Endothelial cell of umbilical vein (primary cell): ENCODE measurements around the gene CFL2. TPM values are rescaled to one million over a fixed set of nuclear protein-coding genes. Genes with fewer than 3 reads are reported as not detected.

ENCODE experiments used
- BruUV-seq: library from RNA; stranded (reverse); fragments of 400-500 nt; replicated peaks from 2 replicates; lab custom pipeline; 2021; lab: Mats Ljungman, UMichigan
- CTCF ChIA-PET: fragments of 300-600, 350-600 bp; sonication (Branson Sonifier 250); formaldehyde crosslinking; loops from one replicate; lab custom pipeline; 2021; ENCODE audit warnings: antibody characterized with exemption, inconsistent platforms; lab: Charles Lee
- POLR2A ChIA-PET: fragments of 300-600, 350-600 bp; sonication (Branson Sonifier 250); formaldehyde crosslinking; loops from one replicate; lab custom pipeline; 2021; ENCODE audit warnings: antibody characterized with exemption, inconsistent platforms; lab: Charles Lee
- DNase-seq: peaks from one replicate; pipeline ENCODE4 v3.0.0-alpha.2; 2011; ENCODE audit warnings: low read depth, low spot score
- FAIRE-seq: peaks from 2 replicates; lab custom pipeline; 2011; peaks lifted over from hg19 to GRCh38; lab: Jason Lieb, UNC
- H2AFZ ChIP-seq: 2 replicates; pipeline ENCODE4 v1.6.0; 2012; ENCODE audit warnings: low read depth, low read length, control low read depth, inconsistent platforms
- H3K27ac ChIP-seq: 2 replicates; pipeline ENCODE4 v1.5.1; 2011; ENCODE audit warnings: low read depth, mild to moderate bottlenecking, control low read depth, low read length, moderate library complexity; ENCODE audit not compliant: insufficient read depth
- H3K27me3 ChIP-seq, 2 experiments: 2 replicates each; pipeline versions ENCODE4 v1.6.0 to v1.6.1; 2011; ENCODE audit warnings: low read length in 2 of 2, mixed read lengths in 1 of 2; ENCODE audit not compliant: control insufficient read depth in 2 of 2, insufficient read depth in 2 of 2
- H3K36me3 ChIP-seq, 2 experiments: 2 replicates in 1 of 2; 3 replicates in 1 of 2; pipeline ENCODE4 v1.5.1; 2011; ENCODE audit warnings: low read length in 2 of 2, mild to moderate bottlenecking in 1 of 2, moderate library complexity in 1 of 2; ENCODE audit not compliant: control insufficient read depth in 2 of 2, insufficient read depth in 2 of 2; ENCODE audit errors: extremely low read depth in 1 of 2
- H3K4me1 ChIP-seq: 3 replicates; pipeline ENCODE4 v1.5.1; 2011; ENCODE audit warnings: mild to moderate bottlenecking, low read length; ENCODE audit not compliant: control insufficient read depth, insufficient read depth; ENCODE audit errors: extremely low read depth
- H3K4me2 ChIP-seq: 2 replicates; pipeline ENCODE4 v1.6.1; 2011; ENCODE audit warnings: low read length, control low read depth, mixed read lengths; ENCODE audit not compliant: insufficient read depth
- H3K4me3 ChIP-seq, 3 experiments: fragments of 200-600 bp in 1 of 3; sonication (generic), shearing (Covaris generic) in 1 of 3; replicated peaks in 1 of 3; 2 replicates each; pipeline ENCODE4 v1.5.1; 2011 to 2016; ENCODE audit warnings: control low read depth in 3 of 3, low read length in 3 of 3, mild to moderate bottlenecking in 2 of 3, inconsistent platforms in 1 of 3, low read depth in 1 of 3, moderate library complexity in 1 of 3; ENCODE audit not compliant: insufficient read depth in 1 of 3
- H3K79me2 ChIP-seq: 2 replicates; pipeline ENCODE4 v1.6.0; 2012; ENCODE audit warnings: low read length, inconsistent platforms; ENCODE audit not compliant: control insufficient read depth, insufficient read depth
- H3K9ac ChIP-seq: replicated peaks from 2 replicates; pipeline ENCODE3; 2011; ENCODE audit warnings: low read length, control low read depth; ENCODE audit not compliant: insufficient read depth; ENCODE audit errors: extremely low read depth
- H3K9me1 ChIP-seq: replicated peaks from 3 replicates; pipeline ENCODE4 v1.6.0; 2011; ENCODE audit warnings: mild to moderate bottlenecking, low read length; ENCODE audit not compliant: control insufficient read depth, insufficient read depth; ENCODE audit errors: extremely low read depth
- H3K9me3 ChIP-seq: replicated peaks from 2 replicates; pipeline ENCODE4 v1.5.1; 2012; ENCODE audit warnings: low read length, inconsistent platforms; ENCODE audit not compliant: control insufficient read depth, insufficient read depth
- H4K20me1 ChIP-seq: replicated peaks from 2 replicates; pipeline ENCODE3; 2011; ENCODE audit warnings: mild to moderate bottlenecking, low read length; ENCODE audit not compliant: control insufficient read depth, insufficient read depth; ENCODE audit errors: extremely low read depth
- EZH2 ChIP-seq: IDR thresholded peaks from 2 replicates; pipeline ENCODE4 v1.6.1; 2012; ENCODE audit warnings: borderline replicate concordance, low read depth, mild to moderate bottlenecking, moderate library complexity, low read length, inconsistent platforms; ENCODE audit not compliant: severe bottlenecking
- GATA2 ChIP-seq: IDR thresholded peaks from 2 replicates; pipeline ENCODE4 v1.7.0; 2011; ENCODE audit warnings: low read depth, mild to moderate bottlenecking, moderate library complexity, mixed read lengths, low read length; ENCODE audit not compliant: insufficient read length, insufficient read depth
- JUN ChIP-seq: IDR thresholded peaks from 2 replicates; pipeline ENCODE4 v1.6.1; 2011; ENCODE audit warnings: borderline replicate concordance, low read depth; ENCODE audit not compliant: insufficient read length, insufficient read depth
- MYC ChIP-seq: IDR thresholded peaks from one replicate; pipeline ENCODE4 v1.6.1; 2011; ENCODE audit warnings: mild to moderate bottlenecking, low read depth, low read length
- POLR2A ChIP-seq: IDR thresholded peaks from 2 replicates; pipeline ENCODE4 v1.6.1; 2012; ENCODE audit warnings: low read depth, mild to moderate bottlenecking, control low read depth, low read length
- POLR2AphosphoS5 ChIP-seq: IDR thresholded peaks from 2 replicates; pipeline ENCODE4 v1.6.1; 2012; ENCODE audit warnings: low read depth, mild to moderate bottlenecking, control low read depth, low read length, moderate library complexity; ENCODE audit not compliant: insufficient read depth
- dilution Hi-C: fragments of 300-500 bp; cut with MboI; formaldehyde crosslinking; loops from one replicate; pipeline ENCODE4 v1.15.0; 2019; ENCODE audit warnings: low sequenced_read_pairs; ENCODE audit not compliant: extremely low pct_ligation_motif_present
- intact Hi-C: fragments of 100-400 bp; cut with micrococcal nuclease; formaldehyde crosslinking; loops from one replicate; pipeline ENCODE4 v1.10.0; 2022
- polyA plus RNA-seq, 4 experiments: library from polyadenylated mRNA; depleted of rRNA in 3 of 4; stranded (reverse) in 3 of 4; unstranded in 1 of 4; fragments of >200 nt; gene quantifications; 2 replicates each; pipeline versions ENCODE4 v1.2.1 to v1.2.3, GENCODE V29; 2011 to 2012; ENCODE audit warnings: missing spikeins in 1 of 4
- total RNA-seq: library from RNA; stranded (reverse); gene quantifications from 2 replicates; pipeline ENCODE4 v1.2.3, GENCODE V29; 2021
- TF ChIP-seq, protein P1 (sequence below): IDR thresholded peaks from 2 replicates; pipeline ENCODE4 v1.6.1; 2011; ENCODE audit not compliant: insufficient read depth, insufficient read length
- TF ChIP-seq, protein P2 (sequence below), 2 donors: IDR thresholded peaks; 1 replicate in 1 of 2; 2 replicates in 1 of 2; pipeline ENCODE4 v1.5.1; 2011; ENCODE audit warnings: low read length in 2 of 2, mild to moderate bottlenecking in 2 of 2, moderate library complexity in 2 of 2, control low read depth in 1 of 2, inconsistent platforms in 1 of 2, low read depth in 1 of 2; ENCODE audit not compliant: insufficient read depth in 1 of 2; ENCODE audit errors: extremely low read depth in 1 of 2

Gene CFL2
- total and polyA plus RNA-seq, 2 donors (not counting 3 experiments of a cell fraction or from before 2014, with no cell fraction given) = 42.8 to 98.1 TPM

DNA sequence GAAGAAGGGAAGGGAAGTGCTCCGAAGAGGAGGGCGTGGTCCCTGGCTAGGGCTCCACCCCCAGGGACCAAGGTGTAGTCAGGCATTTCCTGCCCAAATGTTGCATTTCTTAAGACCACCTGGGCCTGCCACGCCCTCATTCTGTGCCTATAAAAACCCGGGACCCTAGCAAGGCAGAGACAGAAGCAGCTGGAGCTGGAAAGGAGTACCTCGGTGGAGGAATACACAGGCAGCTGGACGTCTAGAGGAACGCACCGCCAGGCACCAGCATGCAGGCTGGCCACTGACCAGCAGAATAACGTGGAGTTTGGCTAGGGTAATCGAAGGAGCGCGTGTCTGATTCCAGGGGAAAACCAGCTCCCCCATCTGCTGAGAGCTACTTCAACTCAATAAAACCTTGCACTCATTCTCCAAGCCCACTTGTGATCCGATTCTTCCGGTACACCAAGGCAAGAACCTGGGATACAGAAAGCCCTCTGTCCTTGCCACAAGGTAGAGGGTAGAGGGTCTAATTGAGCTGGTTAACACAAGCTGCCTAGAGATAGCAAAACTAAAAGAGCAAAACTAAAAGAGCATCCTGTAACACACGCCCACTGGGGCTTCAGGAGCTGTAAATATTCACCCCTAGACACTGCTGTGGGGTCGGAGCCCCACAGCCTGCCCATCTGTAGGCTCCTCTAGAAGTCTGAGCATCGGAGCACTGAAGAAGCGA lies 21.0 kb downstream of the CFL2 start:
- ChIA-PET CTCF (interaction anchor here (0.6 to 2.3 kb wide), 7 partner anchors 10 to 29 kb away, joined by 3 to 9 read pairs (median 4); no protein-coding TSS in a partner anchor), POLR2A (no interaction called here)
- Histone ChIP-seq H3K4me2 (peak overlapping the region; percentile 6), H3K79me2 (no peaks in the 10 kb centered on the region), H2AFZ (peak overlapping the region; percentile 69), H3K36me3 (no peaks in the 10 kb centered on the region), H3K4me1 (no peaks in the 10 kb centered on the region), H4K20me1 (no peaks in the 10 kb centered on the region), H3K9ac (no peak overlapping the region), H3K9me3 (no peaks in the 10 kb centered on the region), H3K27me3 (no peaks in the 10 kb centered on the region), H3K27ac (no peak overlapping the region), H3K4me3 (no peak overlapping the region), H3K9me1 (no peaks in the 10 kb centered on the region)
- intact Hi-C loops = loop anchor here (2.0 kb wide), 1 partner anchor 15 kb away; no protein-coding TSS in a partner anchor
- TF ChIP-seq, protein P1, sequence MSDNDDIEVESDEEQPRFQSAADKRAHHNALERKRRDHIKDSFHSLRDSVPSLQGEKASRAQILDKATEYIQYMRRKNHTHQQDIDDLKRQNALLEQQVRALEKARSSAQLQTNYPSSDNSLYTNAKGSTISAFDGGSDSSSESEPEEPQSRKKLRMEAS = no peak
- no peak for TF ChIP-seq MYC
- TF ChIP-seq GATA2 = no peak
- no peak for TF ChIP-seq POLR2AphosphoS5
- no peak for TF ChIP-seq EZH2
- no peak for TF ChIP-seq JUN
- TF ChIP-seq, protein P2, sequence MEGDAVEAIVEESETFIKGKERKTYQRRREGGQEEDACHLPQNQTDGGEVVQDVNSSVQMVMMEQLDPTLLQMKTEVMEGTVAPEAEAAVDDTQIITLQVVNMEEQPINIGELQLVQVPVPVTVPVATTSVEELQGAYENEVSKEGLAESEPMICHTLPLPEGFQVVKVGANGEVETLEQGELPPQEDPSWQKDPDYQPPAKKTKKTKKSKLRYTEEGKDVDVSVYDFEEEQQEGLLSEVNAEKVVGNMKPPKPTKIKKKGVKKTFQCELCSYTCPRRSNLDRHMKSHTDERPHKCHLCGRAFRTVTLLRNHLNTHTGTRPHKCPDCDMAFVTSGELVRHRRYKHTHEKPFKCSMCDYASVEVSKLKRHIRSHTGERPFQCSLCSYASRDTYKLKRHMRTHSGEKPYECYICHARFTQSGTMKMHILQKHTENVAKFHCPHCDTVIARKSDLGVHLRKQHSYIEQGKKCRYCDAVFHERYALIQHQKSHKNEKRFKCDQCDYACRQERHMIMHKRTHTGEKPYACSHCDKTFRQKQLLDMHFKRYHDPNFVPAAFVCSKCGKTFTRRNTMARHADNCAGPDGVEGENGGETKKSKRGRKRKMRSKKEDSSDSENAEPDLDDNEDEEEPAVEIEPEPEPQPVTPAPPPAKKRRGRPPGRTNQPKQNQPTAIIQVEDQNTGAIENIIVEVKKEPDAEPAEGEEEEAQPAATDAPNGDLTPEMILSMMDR (IDR thresholded peaks at IDR 0.05; ENCODE audit: extremely low read depth in 1 of 2, insufficient read depth in 1 of 2, low read depth in 1 of 2, low read length in 2 of 2) = no peak
- no peak for TF ChIP-seq POLR2A
- peak; percentile 83 for FAIRE-seq
- DNase-seq = no peak
- BruUV-seq = no TSS peak
- dilution Hi-C loops = no loop called here
